Heart right ventricle (tissue), 16 donors: Measurements from ENCODE around the gene CHRNB1. TPM values are rescaled to one million over a fixed set of nuclear protein-coding genes. Genes with fewer than 3 reads are reported as not detected.

Source experiments
- ATAC-seq, 8 donors: fragments of 200-7000 bp; cut with Tn5 transposase; one replicate each; pipeline ENCODE4 v1.9.1; 2020; ENCODE audit warnings: mild to moderate bottlenecking in 8 of 8, moderate library complexity in 8 of 8, moderate number of reproducible peaks in 1 of 8
- DNase-seq, 2 donors: peaks; one replicate each; pipeline ENCODE4 v3.0.0-alpha.2; 2020
- H3K27ac ChIP-seq, 10 donors: fragments of 200-600 bp; sonication (generic) in 2 of 10; one replicate each; pipeline versions ENCODE4 v1.5.0 to v1.8.0; 2020 to 2022; ENCODE audit warnings: mild to moderate bottlenecking in 3 of 10
- H3K27me3 ChIP-seq, 7 donors: fragments of 200-600 bp; one replicate each; pipeline ENCODE4 v1.8.0; 2021 to 2022; ENCODE audit warnings: mild to moderate bottlenecking in 2 of 7
- H3K36me3 ChIP-seq, 9 donors: fragments of 200-600 bp; sonication (generic) in 1 of 9; one replicate each; pipeline versions ENCODE4 v1.5.0 to v1.8.0; 2020 to 2022; ENCODE audit warnings: mild to moderate bottlenecking in 2 of 9
- H3K4me1 ChIP-seq, 9 donors: fragments of 200-600 bp; sonication (generic) in 1 of 9; one replicate each; pipeline versions ENCODE4 v1.5.0 to v1.8.0; 2020 to 2022; ENCODE audit warnings: mild to moderate bottlenecking in 4 of 9
- H3K4me3 ChIP-seq, 10 donors: fragments of 200-600 bp; sonication (generic) in 2 of 10; one replicate each; pipeline versions ENCODE4 v1.5.0 to v1.8.0; 2020 to 2022; ENCODE audit warnings: mild to moderate bottlenecking in 7 of 10, moderate library complexity in 2 of 10
- H3K9me3 ChIP-seq, 11 donors: fragments of 200-600 bp in 10 of 11; sonication (generic) in 2 of 11; one replicate each; pipeline versions ENCODE4 v1.5.0 to v1.8.0; 2013 to 2022; ENCODE audit warnings: mild to moderate bottlenecking in 2 of 11, control low read depth in 1 of 11, moderate library complexity in 1 of 11
- CTCF ChIP-seq, 9 donors: fragments of 200-600 bp; sonication (generic) in 2 of 9; IDR thresholded peaks; one replicate each; pipeline versions ENCODE4 v1.5.0 to v1.8.0; 2021 to 2022; ENCODE audit warnings: antibody characterized with exemption in 9 of 9, mild to moderate bottlenecking in 5 of 9, moderate library complexity in 1 of 9
- WGBS, 2 donors: extraction: QIAGEN DNeasy Blood & Tissue Kit; methylation state at CpG; one replicate each; pipeline ENCODE4 v1.1.7; 2013; ENCODE audit warnings: inconsistent platforms in 1 of 2; 5-methylcytosine and 5-hydroxymethylcytosine counted together
- intact Hi-C, 10 donors: fragments of 100-400 bp; cut with DNase I; formaldehyde crosslinking; loops; one replicate each; pipeline versions ENCODE4 v1.11.1 to v1.14.2; 2022
- polyA plus RNA-seq, 2 donors: library from polyadenylated mRNA; stranded (reverse); fragments of 200-250 nt; gene quantifications; one replicate each; pipeline ENCODE4 v1.2.3, GENCODE V29; 2013
- total RNA-seq, 10 donors: library from RNA; stranded (reverse); fragmentation: NEBNext Ultra II Directional in 3 of 10; extraction: Animal tissue kit (Norgen Biotek cat#: 25700) in 3 of 10; gene quantifications; one replicate each; pipeline versions ENCODE4 v1.2.1 to v1.2.4, GENCODE V29; 2021 to 2023
- donor health status: Arrhythmogenic right ventricular cardiomyopathy.
- donor health status: ischemic (EF 13 %, LVEDD 7.1; RV severe dilation, severe dysfunction).
- donor health status: healthy with polysubstance abuse.
- donor health status: DM: no; HTN: yes; CAD: no.
- donor health status: DM: no; HTN: no; CAD: no.
- donor health status: ischemic (EF 25% LVEDD 6.9; RV normal size, moderate dysfunction).
- donor health status: ischemic (EF 25% LVEDD 5.7; RV mildly dilated, moderate dysfunction).
- donor health status: healthy.
- donor health status: DM: yes; HTN: yes; CAD: no.
- donor health status: Ischemic cardiomyopathy.
- donor health status: ischemic (EF 35%, LVEDD 5.7; RV mildly dilated, moderate dysfunction).
- donor health status: nonischemic (EF 11% LVEDD 7.7; RV severe dilation, severe dysfunction).
- donor health status: DM: yes; HTN: yes; CAD: no.
- donor health status: PGD.
- donor health status: ischemic (EF 29% LVEDD 5.4; RV normal size, mild dysfunction).
- donor health status: nonischemic (EF 23%, LVEDD 6.1; RV moderate dilation, normal function).

Gene CHRNB1
- total and polyA plus RNA-seq, 12 donors, result 5.4 to 25.4 (median 10.4) TPM

GRCh38 chr17:7419819-7420610, 24.8 kb upstream of the CHRNB1 start, which contains the start of gene SPEM1:
Gene SPEM1, plus strand, starts transcription at chr17:7420324. Its CDS starts 61 bp downstream, at chr17:7420385.
- H3K4me3 ChIP-seq, result no peak within 1 kb of the TSS
- 76 to 83% methylated on average over 17 of the region's 17 CpGs for WGBS, 2 donors
- DNase-seq (no peak), ATAC-seq (no peak)
- no peaks in the 10 kb centered on the region for H3K27me3 ChIP-seq
- no peak within 1 kb of the TSS for H3K27ac ChIP-seq
- no peak for TF ChIP-seq CTCF (IDR thresholded peaks at IDR 0.05)
- peaks cover 0 to 10% (median 0%) of the 10 kb centered on the region in 9 donors for H3K36me3 ChIP-seq
- no peaks in the 10 kb centered on the region for H3K9me3 ChIP-seq
- H3K4me1 ChIP-seq, result no peaks in the 10 kb centered on the region
- intact Hi-C loops, result no loop called here

- ATAC-seq (no peak), DNase-seq (no peak)
- no peak overlapping the region for H3K27ac ChIP-seq
- no peaks in the 10 kb centered on the region for H3K27me3 ChIP-seq
- WGBS, 2 donors, result 94 to 96% methylated on average over 16 of the region's 16 CpGs
- TF ChIP-seq CTCF (IDR thresholded peaks at IDR 0.05), result no peak
- intact Hi-C loops, result no loop called here
- H3K4me1 ChIP-seq, result no peaks in the 10 kb centered on the region
- H3K9me3 ChIP-seq, result no peaks in the 10 kb centered on the region
- peaks cover 0 to 10% (median 0%) of the 10 kb centered on the region in 9 donors for H3K36me3 ChIP-seq
- no peak overlapping the region for H3K4me3 ChIP-seq
These were observed 23.7 kb upstream of the CHRNB1 start for GRCh38 chr17:7421186-7421585.

- peak in 1 of 8 donors; percentile 39 for ATAC-seq
- no peak for TF ChIP-seq CTCF (IDR thresholded peaks at IDR 0.05)
- whole genome bisulfite sequencing, 2 donors, result 62% methylated on average over 4 of the region's 4 CpGs
- Histone ChIP-seq H3K9me3 (no peaks in the 10 kb centered on the region), H3K27me3 (no peaks in the 10 kb centered on the region), H3K27ac (no peak overlapping the region), H3K4me1 (no peaks in the 10 kb centered on the region), H3K4me3 (no peak overlapping the region), H3K36me3 (no peaks in the 10 kb centered on the region)
- no peak for DNase-seq
- intact Hi-C loops, result no loop called here
These were observed 21.2 kb upstream of the CHRNB1 start for GRCh38 chr17:7423679-7424078.

GRCh38 chr17:7425316-7425715, 19.5 kb upstream of the CHRNB1 start, which contains the start of gene SPEM2:
Gene SPEM2, plus strand, starts transcription at chr17:7425616. Its CDS starts 73 bp downstream, at chr17:7425689.
- H3K9me3 ChIP-seq, result no peaks in the 10 kb centered on the region
- DNase-seq (no peak), ATAC-seq (no peak)
- TF ChIP-seq CTCF (IDR thresholded peaks at IDR 0.05), result no peak
- no peak within 1 kb of the TSS for H3K4me3 ChIP-seq
- 74 to 78% methylated on average over 7 of the region's 7 CpGs for WGBS, 2 donors
- intact Hi-C loops, result no loop called here
- H3K4me1 ChIP-seq, result no peaks in the 10 kb centered on the region
- no peaks in the 10 kb centered on the region for H3K27me3 ChIP-seq
- no peak within 1 kb of the TSS for H3K27ac ChIP-seq
- H3K36me3 ChIP-seq, result no peaks in the 10 kb centered on the region
